Measurements from ENCODE around the gene FRMPD1.
"Not testable (repeated sequence)": the region's sequence is repeated elsewhere in the genome, so short reads cannot be mapped to it uniquely, and the experiment has no call there.

FRMPD1 gene

DNA sequence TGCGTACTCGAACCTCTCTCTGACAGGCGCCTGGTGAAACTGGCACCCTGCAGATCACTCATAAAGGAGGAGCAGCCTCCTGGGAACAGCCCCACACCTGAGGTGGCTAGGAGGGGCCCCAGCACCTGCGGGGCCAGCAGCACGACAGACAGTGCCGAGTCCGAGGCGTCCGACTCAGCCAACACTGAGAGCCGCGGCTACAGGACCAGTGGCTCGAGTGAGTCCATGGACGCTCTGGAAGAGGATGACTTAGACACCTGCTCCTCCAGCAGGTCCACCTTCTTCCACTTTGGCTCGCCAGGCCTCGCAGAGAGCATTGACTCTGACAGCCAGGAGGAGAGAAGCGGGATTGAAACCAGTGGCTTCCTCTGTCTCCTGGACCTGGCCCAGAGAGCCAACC, 89.4 kb downstream of the FRMPD1 start:
- no peak for DNase-seq

DNA sequence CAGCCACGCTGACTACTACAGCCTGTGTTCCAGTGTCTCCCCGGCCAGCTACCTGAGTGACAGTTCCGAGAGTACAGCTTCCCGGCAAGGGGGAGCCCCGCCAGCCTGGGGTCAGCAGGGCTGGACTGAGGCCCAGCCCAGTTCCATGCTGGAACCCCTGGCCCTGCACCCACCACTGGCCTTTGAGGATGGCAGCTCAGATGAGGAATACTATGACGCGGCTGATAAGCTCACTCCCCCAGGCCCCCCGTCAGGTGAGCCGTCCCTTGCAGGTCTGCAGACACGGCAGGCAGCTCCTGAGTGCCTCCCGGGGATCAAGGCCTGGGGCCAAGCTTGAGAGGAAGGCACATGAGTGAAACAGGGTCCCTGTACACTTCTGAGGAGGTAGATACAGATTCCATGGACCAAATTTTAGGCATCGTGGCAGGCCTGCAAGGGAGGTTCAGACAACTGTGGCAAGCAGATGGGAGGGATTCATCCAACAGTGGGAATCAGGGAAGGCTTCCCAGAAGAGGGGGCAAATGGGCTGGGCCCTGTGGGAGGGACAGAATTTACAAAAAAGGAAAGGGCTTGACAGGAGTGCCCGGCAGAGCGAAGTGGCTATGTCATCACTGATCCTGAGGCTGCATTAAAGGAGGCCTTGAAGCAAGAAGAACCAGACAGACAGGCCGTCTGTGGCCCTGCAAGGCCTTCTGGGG, 90.0 kb downstream of the FRMPD1 start:
- DNase-seq: no peak

DNA sequence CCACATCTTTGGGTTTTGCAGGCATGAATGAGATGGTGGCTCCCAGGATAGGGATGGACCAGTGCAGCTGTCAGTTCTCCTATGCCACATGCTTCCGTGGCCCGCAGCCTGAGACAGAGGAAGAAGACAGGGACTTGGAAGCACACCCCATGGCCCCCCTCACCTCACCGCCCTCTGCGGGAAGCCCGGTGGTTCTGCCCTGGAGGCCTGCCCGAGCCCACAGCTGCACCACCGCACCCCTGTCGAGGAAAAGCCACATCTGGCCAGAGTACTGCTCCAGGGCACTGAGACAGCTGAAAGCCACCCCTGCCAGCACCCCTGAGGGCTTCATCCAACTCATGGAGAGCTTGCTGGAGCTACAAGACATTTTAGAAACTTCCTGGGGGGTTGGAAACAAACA, 95.2 kb downstream of the FRMPD1 start:
- no peak for DNase-seq

DNA sequence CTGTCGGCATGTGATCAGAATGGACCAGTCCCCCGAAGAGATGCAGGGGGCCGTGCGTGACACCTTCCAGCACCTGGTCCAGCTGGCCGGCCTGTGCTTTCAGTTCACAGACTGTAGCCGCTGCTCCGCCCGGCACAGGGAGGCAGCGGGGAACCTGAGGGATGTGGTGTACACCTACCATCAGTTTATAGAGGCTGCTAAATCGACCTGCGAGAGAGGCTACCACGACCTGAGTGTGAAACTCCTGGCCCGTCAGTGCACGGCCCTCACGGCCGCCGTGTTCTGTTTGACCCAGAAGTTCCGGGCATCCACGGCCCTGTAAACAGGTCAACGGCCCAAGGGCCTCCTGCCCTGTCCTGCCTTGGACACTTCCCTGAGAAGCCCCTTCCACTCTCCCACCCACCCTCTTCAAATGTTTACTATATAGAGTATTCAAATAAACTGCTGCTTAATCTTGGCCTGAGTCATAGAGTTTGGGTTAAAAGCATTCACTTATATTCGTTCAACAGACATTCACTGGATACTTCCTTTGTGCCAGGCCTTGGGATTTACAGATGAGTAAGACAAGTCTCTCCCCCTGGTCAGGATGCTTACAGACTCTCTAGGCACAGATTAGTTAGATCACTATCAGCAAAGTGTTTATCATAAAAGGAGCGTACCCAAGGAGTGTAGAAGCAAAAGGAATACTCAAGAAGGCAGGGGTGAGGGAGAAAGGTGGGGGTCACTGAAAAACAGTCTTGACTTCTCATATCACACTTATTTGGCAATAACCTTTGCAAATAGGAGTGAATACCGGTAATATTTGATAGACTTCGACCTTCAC, 95.9 kb downstream of the FRMPD1 start:
- no peak for DNase-seq

DNA sequence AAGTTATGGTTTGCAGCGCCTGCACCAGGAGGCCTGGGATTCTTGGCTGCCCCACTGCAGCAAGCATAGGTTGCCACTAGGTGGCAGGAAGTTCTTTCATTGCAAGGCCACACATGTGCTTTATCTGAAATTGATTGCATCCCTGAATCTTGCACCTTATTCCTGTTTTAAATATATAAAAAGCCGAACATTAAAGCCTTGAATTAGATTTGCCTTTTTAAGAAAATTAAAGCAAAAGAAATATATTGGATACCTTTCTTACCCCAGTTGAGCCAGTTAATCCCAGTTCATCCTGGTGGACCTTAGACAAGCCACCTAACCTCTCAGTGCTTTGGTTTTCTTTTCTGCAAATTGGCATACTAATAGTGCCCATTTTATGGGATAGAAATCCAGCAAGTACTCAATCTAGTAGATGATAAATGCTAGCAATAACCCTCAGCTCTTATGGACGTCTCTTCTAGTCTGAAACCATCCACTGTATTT, 96.6 kb downstream of the FRMPD1 start:
- DNase-seq: peak; percentile 3 to 19

DNA sequence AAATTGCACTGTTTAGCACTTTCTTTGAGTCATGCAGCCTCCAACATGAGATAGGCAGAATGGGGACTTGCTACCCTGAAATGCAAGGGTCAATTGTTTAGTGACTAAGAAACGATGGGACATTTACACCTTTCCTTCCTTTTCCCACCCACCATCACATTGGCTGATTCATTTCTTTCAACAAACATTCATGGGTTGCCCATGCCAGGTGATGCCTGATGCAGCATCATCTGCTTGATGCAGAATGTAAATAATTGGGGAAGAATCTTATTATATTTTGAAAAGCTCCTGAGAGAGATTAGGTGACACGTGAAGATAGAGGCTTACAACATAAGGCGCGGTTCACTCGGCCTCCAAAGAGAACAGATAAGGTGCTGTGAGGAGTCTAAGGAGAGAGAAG, 98.4 kb downstream of the FRMPD1 start:
- no peak for DNase-seq

DNA sequence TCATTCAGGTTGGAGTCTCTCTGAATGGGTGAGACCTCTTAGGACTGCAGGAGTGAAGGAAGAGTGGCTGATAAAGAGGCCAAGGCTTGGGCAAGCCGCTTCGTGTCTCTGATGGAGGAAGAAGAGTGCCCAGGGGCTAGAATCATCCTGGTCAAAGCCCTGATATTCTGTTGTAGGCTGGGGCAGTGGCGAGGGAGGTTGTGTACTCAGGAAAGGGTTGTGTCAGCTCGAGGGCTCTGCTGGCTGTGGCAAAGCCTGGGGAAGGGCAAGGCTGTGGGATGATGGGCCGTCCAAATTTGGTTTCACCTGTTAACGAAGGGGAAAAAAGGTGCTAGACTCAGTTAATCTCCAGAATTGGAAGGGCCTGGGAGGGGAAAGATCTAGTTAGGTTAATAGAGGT, 100.4 kb downstream of the FRMPD1 start:
- DNase-seq: no peak

DNA sequence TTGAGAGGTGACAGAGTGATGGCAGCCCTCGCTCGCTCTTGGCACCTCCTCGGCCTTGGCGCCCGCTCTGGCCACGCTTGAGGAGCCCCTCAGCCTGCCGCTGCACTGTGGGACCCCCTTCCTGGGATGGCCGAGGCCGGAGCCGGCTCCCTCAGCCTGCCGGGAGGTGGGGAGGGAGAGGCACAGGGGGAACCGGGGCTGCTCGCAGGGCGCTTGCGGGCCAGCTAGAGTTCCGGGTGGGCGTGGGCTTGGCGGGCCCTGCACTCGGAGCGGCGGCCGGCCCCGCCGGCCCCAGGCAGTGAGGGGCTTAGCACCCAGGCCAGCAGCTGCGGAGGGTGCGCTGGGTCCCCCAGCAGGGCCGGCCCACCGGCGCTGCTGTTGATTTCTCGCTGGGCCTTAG, 101.0 kb downstream of the FRMPD1 start:
- not testable (repeated sequence) for DNase-seq

DNA sequence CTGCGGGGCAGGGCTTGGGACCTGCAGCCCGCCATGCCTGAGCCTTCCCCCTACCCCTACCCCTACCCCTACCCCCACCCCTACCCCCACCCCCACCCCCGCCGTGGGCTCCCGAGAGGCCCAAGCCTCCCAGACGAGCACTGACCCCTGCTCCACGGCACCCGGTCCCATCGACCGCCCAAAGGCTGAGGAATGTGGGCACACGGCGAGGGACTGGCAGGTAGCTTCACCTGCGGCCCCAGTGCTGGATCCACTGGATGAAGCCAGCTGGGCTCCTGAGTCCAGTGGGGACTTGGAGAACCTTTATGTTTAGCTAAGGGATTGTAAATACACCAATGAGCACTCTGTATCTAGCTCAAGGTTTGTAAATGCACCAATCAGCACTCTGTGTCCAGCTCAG, 101.4 kb downstream of the FRMPD1 start:
- DNase-seq: not testable (repeated sequence)

DNA sequence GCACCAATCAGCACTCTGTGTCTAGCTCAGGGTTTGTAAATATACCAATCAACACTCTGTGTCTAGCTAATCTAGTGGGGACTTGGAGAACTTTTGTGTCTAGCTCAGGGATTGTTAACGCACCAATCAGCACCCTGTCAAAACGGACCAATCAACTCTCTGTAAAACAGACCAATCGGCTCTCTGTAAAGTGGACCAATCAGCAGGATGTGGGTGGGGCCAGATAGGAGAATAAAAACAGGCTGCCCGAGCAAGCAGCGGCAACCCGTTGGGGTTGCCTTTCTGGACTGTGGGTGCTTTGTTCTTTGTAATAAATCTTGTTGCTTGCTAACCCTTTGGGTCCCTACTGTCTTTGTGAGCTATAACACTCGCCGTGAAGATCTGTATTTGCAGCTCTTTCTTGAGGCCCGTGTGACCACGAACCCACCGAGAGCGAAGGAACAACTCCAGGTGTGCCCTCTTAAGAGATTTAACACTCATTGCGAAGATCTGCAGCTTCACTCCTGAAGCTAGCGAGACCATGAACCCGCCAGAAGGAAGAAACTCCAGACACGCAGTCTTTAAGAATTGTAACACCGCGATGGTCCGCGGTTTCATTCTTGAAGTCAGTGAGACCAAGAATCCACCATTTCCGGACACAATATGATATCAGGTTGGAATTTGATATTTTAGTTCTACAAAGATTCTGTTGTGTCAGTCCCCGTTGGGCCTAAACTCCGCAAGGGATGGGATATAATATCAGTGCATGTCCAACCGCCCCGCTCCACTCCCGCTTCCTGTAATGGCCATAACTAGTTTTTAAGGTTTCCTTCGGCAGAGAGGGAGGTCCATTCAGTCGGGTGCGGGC, 102.1 kb downstream of the FRMPD1 start:
- no peak for DNase-seq

DNA sequence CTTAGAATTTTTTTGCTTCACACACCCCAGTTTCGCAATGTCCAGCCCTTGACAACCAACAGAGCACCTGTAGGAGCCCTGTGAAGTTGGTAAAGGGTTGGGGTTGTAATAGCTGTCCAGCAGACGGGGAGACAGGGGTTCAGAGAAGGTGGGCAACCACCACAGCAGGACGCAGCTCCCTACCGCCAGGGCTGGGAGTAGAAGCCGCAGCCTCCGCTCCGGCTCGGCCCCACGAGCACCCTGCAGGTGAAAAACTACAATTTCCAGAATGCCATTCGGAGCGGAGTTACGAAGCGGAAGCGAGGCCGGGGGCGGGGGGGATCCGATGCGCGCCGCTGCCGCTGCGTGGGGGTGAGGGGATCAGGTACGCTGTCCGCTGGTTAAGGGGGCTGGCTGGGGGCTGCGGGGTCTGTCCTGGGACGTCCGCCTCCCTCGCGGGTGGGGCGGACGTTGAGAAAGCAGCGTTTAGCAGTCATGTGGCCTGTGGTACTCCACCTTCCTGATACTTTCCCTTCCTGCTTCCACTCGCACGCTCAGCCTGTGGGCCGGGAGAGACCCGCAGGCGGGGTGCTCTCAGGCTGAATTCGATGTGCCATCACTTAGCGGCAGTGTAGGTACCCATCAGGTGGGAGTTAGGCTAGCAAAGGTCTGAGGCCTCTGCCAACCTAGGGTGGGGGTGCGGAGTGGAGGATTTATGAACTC, 102.9 kb downstream of the FRMPD1 start, which contains the start of gene TRMT10B:
Gene TRMT10B (plus strand): TSS at position 317 of the 702 bp plus-strand sequence. CDS start 8,127 bp downstream, outside the sequence.
- DNase-seq: peak; percentile 21 to 37

DNA sequence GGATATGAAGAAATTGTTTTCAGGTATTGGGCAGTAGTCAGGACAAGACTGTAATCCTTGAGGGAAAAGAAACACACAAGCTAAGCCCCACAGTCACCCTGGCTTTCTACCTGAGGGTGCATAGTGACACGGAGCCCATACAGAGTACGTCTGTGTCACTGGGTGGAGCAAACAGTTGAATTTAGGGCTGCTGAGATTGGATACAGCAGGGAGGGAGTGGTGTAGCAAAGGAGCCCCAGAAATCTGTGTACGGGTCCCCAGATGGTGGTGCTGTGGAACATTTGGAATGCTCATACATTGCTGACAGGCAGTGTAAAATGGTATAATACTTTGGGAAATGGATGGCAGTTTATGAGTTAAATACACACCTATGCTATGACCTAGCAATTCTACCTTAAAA, 108.0 kb downstream of the FRMPD1 start:
- no peak for DNase-seq

DNA sequence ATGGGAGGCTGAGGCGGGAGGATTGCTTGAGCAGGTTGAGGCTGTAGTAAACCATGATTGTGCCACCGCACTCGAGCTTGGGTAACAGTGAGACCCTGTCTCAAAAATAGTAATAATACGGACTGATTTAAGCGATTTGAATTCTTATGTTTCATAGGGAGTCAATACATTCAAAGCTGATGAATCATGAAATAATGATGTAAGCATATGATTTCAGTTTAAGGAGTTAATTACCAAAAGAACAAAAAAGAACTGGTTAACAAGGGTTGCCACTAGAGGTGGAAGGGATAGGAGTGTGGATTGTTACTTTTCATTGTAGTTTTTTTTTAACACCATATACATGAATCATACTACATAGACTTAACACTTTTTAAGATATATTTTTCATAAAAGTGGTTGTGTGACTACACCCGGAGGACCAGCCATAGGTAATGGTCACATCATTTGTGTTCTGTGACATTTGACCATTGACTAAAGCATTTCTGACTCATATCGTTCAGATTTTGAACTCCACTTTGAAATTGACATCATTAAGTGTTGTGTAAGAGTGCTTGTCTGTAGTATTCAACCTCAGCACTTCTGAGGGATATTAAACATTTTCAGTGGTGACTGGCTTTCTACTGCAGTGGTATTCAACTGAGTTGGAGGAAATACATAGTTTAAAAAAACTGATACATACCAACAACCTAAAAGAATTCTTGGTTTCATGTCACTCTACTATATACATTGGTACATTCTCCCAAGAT, 109.8 kb downstream of the FRMPD1 start:
- DNase-seq: no peak

DNA sequence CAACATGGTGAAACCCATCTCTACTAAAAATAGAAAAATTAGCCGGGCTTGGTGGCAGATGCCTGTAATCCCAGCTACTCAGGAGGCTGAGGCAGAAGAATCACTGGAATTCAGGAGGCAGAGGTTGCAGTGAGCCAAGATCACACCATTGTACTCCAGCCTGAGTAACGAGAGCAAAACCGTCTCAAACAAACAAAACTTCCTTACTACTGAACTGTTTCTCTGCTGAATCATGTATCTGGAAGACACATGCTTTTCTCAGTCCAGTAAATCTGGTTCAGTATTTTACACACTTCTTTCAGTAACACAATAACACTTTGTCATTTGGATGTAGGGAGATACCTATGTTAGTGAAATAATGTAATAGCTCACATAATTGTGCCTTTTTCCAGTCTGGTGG, 110.8 kb downstream of the FRMPD1 start:
- DNase-seq: no peak

DNA sequence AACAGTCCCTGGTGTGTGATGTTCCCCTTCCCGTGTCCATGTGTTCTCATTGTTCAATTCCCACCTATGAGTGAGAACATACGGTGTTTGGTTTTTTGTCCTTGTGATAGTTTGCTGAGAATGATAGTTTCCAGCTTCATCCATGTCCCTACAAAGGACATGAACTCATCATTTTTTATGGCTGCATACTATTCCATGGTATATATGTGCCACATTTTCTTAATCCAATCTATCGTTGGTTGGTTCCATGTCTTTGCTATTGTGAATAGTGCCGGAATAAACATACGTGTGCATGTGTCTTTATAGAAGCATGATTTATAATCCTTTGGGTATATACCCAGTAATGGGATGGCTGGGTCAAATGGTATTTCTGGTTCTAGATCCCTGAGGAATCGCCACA, 114.5 kb downstream of the FRMPD1 start:
- DNase-seq: not testable (repeated sequence)

DNA sequence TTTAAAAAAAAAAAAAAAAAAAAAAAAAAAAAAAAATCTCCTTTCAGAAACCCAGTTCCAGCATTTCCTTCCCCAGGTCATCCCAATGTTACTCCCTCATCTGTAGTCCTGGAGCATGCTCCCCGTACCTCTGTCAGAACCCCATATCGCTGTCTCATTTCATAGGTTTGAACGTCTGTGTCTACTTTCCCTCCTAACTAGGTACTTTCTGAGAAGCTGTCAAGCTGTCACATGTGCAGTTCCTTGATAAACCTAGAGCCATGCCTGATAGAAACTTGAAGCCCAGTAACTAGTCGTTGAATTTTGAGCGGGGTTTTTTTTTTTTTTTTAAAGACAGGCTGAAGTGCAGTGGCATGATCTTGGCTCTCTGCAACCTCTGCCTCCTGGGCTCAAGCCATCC, 118.6 kb downstream of the FRMPD1 start:
- DNase-seq: no peak

DNA sequence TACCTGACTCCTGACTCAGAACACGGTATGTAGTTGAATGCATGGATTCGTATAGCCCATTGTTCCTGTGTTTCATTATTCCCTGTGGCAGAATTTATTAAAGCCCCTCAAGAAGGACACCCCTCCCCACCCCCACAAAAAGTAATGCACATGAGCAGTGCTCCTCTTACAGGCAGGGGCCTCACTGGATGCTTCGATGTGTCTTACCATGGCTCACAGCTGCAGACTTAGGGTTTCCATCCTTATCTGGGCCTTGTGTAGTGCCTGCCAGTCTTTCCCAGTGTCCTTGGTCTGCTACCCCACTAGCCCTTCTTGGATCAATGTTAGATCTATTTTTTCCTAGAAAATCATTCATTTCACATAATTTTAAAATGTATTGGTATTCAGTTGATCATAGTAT, 119.2 kb downstream of the FRMPD1 start:
- DNase-seq: no peak

DNA sequence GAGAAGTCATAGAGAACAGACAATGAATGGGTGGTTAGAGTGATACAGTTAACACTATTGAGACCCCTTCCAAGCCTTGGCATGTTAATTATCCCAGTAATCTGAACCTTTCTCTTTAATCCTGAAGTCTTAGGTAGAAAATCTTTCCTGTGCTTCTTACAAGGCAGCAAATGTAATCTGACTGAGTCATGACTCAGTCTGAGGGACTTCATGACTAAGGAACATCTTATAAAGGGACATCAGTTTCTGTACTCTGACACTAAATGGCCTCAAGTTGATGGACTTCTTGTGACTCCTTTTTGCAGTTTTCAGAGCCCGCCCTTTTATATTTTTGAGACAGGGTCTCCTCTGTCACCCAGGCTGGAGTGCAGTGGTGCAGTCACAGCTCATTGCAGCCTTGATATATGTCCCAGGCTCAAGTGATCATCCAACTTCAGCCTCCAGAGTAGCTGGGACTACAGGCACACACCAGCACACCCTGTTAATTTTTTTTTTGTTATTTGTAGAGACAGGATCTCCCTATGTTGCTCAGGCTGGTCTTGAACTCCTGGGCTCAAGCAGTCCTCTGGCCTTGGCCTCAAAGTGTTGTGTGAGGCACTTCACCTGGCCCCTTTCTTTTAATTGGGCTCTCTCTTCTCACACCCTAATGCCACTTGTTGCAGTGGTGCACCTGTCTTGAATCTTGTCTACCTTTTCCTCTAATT, 124.6 kb downstream of the FRMPD1 start:
- DNase-seq: no peak

DNA sequence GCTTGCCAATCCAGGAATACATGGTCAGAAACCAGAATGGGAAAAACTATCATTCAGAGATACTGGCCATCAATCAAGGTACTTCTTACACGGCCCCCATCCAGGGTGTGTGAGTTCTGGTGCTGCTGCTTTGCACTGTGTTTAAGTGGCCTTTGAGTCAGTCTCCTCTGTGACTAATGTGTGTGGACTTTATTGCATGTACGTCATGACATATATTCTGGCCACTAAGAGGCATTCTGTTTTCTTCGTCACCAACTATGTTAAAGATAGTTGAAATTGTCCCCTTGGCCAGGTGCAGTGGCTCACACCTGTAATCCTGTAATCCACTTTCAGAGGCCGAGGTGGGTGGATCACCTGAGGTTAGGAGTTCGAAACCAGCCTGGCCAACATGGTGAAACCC, 125.6 kb downstream of the FRMPD1 start:
- DNase-seq: no peak

DNA sequence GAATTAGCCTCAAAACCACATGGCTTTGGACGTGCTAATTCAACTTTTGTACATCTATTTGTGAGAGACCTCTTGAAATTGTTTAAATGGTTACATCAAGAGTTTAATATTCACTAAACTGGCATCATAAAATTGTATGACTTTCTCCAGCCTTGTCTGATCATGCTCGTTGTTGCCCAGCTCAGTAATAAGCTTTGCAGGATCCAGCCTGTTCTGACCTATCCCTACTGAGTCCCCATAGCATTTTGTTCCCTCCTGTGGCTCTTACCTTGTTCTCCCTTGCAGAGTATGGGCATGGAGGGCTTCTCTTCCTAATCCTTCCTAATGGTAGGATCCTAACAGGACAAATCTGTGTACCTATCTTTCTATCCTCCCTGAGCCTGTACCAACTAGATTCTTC, 127.8 kb downstream of the FRMPD1 start:
- no peak for DNase-seq

DNA sequence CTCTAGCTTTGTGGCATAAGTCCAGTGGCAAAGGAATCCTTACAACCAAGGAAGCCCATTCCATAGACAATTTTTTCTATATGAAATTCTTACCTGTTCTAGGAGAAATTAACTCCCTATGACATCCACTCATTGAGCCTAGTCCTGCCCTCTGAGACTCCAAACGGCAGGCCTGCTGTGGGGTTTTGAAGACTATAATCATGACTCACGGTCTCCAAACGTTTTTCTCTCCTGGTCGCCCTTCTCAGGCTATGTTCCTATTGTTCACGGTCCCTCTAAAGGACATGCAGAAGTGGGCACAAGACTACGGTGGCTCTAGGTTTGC, 133.5 kb downstream of the FRMPD1 start:
- no peak for DNase-seq
